CD4-positive, alpha-beta T cell treated with Interleukin-21 for 1 hour (primary cell): ENCODE results near the gene INTS13.
"Not testable (repeated sequence)": the region's sequence is repeated elsewhere in the genome, so short reads cannot be mapped to it uniquely, and the experiment has no call there.

Experiments used
- DNase-seq: peaks from one replicate; pipeline ENCODE4 v3.0.0-alpha.2; 2020

The INTS13 gene

DNA sequence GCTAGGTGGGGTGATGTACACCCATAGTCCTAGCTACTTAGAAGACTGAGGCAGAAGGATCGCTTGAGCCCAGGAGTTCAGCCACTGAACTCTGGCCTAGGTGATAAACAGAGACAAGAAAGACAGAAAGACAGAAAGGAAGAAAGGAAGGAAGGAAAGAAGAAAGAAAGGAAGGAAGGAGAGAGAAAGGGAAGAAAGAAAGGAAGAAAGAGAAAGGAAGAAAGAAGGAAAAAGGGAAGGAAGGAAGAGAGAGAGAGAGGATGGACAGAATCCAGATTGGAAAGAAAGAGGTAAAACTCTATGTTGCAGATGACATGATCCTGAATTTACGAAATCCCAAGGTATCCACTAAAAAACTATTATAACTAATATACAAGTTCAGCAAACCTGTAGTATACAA lies 8.2 kb downstream of the INTS13 start:
- DNase-seq, result no peak

DNA sequence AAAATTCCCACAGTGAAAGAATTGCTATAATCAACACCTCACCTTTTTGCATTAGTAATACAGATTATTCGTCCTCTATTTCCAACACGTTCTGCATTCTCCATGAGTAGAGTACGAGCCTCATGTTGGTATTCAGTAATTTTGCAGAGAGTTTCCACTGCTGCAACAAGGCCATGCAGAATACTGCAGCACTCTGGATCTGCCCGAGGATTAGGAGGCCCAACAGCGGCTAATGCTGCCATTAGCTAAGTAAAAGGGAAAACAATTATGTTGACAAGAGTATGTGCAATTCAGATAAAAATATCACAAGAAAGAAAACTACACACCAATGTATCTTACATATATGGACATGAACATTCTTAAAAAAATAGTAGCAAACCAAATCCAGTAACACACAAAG lies 9.1 kb downstream of the INTS13 start:
- DNase-seq, result no peak

- no peak for DNase-seq
These were observed 15.9 kb downstream of the INTS13 start for GRCh38 chr12:26921886-26922285.

DNA sequence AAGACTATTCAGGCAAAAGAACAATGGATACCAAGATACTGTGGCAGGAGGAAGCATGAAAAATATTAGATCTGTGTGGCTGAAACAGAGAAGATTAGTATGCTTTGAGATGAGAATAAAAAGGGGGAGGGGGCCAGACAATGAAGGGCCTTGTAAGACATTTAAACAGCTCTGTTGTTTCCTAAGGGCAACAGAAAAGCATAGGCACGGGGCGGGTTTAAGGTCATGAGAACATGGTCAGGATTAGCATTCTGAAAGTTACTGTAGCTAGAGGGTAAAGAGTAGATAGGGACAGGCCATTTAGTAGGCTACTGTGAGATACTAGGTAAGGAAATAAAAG lies 18.6 kb downstream of the INTS13 start:
- DNase-seq, result no peak

DNA sequence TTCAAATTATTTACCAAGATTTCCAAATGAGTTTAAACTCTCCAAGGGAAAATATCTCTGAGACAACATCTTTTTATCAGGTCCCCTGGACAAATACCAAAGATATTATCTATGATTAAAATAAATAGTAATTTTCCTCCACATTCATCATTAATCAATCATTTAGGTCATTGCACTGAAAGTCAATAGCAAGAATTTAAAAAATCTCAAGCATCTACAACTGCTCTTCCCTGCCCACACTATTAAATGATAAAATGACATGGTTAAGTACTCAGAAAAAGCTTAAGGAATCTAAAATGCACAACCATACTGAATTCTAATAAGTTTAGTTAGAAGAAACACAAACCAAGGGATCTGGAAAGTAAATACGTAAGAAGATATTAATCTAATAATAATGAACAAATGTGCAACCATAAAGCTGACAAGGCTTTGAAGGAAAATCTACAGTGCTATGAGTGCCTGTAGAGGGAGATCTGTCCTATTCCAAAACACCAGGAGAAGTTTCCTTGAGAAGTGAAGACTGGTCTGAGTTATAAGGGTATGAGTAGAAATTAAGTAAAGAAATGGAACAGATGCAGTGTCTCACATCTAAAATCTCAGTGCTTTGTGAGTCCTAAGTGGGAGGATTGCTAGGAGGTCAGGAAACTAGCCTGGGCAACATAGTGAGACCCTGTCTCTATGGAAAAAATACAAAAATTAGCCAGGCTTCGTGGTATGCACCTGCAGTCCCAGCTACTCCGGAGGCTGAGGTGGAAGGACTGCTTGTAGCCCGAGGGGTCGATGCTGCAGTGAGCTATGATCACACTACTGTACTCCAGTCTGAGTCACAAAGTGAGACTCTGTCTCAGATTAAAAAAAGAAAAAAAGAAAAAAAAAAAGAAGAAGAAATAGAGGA lies 19.2 kb downstream of the INTS13 start:
- DNase-seq, result no peak

DNA sequence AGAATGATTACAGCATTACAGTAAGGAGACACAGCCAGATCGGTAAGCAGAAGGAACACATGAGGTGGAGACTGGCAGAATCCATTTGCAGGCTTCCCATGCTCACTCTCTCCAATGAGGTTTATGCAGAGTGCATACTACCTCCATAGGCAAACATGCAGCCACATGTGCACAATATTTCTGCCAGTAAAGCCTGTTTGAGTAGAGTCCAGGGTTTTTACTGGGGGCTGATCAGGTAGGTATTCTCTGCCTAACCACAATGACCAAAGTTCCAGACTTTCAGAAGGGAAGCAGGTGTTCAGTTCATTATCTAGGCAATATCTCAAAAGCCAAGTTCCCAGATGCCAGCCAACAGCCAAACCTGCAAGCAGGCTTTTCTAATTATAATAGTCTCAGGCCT lies 31.1 kb downstream of the INTS13 start:
- DNase-seq, result no peak

DNA sequence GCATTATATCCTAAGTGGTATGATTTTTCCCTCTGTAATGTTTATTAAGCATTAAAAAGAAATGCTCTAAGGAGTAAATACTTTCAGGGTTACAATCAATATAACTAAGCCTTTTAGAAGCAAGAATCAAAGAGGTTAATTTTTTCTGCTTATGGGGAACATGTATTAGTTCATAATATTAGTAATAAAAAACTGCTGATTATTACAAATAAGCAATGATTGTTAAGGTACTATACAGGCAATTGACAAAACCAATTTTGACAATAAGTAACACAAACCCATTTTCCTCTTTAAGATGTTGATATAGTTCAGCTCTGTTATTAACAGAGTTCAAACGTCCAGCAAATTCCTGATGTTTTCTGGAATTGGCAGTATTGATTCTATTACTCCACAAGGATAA lies 31.8 kb downstream of the INTS13 start:
- DNase-seq, result no peak

GRCh38 chr12:26903396-26903795 lies 34.4 kb downstream of the INTS13 start:
- DNase-seq, result not testable (repeated sequence)

DNA sequence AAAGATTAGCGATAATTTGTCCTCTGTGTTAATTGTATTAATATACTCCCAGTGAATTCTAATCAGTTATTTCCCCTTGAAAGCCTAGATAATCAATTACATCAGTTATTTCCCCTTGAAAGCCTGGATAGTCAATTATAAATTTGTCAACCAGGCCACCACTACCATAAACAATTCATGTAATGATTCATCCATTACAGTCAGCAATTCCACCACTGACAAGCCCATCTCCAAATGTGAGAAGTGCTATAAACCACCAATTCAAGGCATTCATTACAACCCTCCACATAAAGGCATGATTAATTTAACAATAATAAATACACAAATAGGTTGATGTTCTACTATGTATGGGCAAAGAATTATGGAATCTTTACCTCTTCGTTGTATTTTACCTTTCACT lies 40.9 kb downstream of the INTS13 start:
- DNase-seq, result no peak

DNA sequence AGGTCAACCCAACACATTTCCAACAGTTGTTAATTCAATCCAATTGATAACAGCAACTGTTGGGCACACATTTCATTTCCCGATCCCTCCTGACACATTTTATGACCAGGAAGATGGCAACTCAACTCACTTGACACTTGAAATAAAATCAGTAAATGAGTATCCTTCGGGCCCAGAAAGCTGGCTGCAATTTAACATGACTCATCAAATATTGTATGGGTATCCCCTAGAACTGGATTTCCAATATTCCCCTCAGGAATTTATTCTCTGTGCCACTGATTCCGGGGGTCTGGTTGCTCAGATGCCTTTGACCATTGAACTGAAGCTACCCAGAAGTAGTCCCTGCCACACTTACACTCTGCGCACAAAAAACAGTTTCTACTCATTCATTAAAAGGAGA lies 42.1 kb downstream of the INTS13 start:
- no peak for DNase-seq

GRCh38 chr12:26891704-26892103 lies 46.1 kb downstream of the INTS13 start:
- DNase-seq, result no peak

GRCh38 chr12:26890784-26891183 lies 47.0 kb downstream of the INTS13 start:
- no peak for DNase-seq

GRCh38 chr12:26884765-26885576 lies 52.8 kb downstream of the INTS13 start:
- DNase-seq, result peak; percentile 88

GRCh38 chr12:26880625-26881024 lies 57.2 kb downstream of the INTS13 start:
- DNase-seq, result no peak

GRCh38 chr12:26878661-26879119 lies 59.1 kb downstream of the INTS13 start:
- no peak for DNase-seq

DNA sequence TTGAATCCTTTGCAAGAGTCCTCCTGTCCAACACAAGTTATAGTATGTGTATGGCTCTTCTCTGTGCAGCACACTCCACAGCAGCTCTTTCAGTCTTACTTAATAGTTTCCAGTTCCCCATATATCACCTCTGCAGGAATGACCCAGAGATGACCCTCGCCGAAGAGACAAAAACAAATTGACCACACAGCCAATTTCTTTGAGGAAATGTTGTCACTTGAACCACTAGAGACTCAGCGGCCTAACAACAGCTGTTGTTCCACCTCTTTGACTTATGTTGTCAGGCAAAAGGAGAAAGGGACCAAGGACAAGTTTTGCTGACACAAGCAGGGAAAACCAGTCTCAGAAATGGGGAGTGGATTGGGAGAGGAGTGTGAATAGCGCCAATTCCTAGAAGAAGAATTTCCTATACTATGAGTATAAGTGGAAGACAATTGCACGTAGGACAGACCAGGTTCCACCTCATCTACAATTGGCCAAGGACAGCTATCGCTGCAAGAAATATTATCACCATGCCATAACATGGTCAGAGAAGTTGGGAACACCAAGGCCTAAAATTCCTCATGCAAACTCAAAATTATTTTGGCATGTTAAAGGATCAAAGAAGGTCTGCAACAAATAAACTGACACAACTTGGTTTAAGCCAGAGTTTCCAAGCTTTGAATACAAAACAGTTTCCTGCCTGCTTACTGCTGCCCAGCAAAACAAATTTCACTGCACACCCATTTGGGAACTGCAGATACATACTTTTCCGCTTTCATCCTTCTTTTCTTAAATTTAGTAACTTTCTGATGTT lies 63.1 kb downstream of the INTS13 start:
- peak; percentile 3 for DNase-seq

DNA sequence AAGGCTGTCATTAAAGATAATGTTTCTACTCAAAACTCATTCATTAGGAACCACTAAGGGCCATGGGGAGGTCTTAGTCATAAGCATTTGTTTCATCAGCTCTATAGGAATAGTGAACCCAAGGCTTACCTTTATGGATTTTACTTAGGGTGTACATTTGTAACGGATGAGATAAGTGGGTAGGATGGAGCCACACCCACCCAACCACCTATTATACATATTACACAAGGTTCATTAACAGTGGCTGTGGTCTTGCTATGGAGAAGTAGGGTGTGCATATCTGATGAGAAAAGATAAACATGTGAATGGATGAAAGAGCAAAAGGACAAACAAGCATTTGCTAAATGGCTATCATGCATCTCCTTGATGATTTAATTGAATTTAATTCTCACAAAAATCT lies 65.2 kb downstream of the INTS13 start:
- DNase-seq, result no peak

DNA sequence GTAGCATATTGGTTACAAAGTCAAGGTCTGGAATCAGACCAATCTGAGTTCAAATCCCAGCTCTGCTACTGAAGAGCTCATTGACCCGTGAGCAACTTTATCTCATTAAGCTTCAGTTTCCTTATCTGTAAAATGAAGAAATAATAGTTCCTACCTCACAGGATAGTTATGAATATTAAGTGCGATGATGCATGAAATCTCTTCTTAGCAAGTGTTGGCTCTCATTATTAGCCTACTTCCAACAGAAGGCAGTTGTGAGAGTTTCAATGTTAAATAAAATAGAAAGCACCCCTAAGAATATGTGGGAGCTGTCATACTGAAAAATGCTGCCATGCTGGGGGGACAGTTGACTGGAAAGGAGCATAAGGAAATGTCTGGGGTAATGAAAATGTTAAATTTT lies 65.8 kb downstream of the INTS13 start:
- DNase-seq, result no peak

- no peak for DNase-seq
These were observed 67.0 kb downstream of the INTS13 start for GRCh38 chr12:26870491-26871419.

DNA sequence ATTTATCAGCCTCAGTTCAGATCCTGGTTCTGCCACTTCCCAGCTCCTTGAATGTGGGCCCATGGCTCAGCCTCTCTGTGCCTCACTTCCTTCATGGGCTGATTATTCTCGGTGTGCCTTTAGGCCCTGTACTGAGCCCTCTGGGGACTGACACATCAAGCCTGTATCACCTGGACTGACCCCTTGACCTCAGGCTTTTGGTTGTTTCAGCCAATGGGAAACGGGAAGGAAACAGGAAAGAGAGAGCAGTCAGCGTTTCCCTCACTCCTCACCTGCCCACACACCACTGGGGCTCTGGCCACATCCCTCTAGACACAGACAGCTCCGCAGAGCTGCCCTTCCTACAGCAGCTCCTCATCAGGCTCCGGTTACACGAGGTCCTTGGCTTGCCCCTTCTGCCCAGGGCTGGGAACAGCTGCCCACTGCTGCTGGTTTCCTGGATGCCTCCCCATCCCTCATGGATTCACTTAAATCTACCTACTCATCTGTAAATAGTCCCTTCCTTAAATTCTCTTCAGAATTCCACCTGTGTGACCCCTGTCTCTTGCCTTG lies 67.8 kb downstream of the INTS13 start:
- DNase-seq, result no peak

DNA sequence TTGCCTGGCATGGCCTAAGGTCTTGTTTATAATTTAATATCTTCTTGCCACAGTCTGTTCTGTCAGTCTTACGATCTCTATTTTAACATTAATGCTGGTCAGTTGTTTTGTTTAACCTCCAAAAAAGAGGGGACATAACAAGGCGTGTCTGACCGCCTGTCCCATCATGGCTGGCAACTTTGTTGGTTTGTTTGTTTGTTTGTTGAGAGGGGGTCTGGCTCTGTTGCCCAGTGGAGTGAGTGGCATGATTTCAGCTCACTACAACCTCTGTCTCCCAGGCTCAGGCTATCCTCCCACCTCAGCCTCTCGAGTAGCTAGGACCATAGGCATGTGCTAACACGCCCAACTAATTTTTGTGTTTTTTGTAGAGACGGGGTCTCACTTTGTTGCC lies 68.7 kb downstream of the INTS13 start:
- no peak for DNase-seq
